Mesenchymal stem cell (in vitro differentiated cells and primary cell): Measurements from ENCODE around the gene VEGFC.

Experiments
- DNase-seq: peaks from one replicate; pipeline ENCODE4 v3.0.0-alpha.2; 2013
- H2AFZ ChIP-seq: one replicate; pipeline ENCODE4 v1.6.1; 2013; ENCODE audit warnings: low read depth, mild to moderate bottlenecking, control low read depth, inconsistent platforms, low read length, moderate library complexity
- H2AK5ac ChIP-seq: 2 replicates; pipeline ENCODE4 v1.6.1; 2013; ENCODE audit warnings: low read length, moderate library complexity, mild to moderate bottlenecking, inconsistent platforms; ENCODE audit not compliant: severe bottlenecking
- H2BK120ac ChIP-seq: one replicate; pipeline ENCODE4 v1.6.1; 2013; ENCODE audit warnings: low read depth, mild to moderate bottlenecking, inconsistent platforms, low read length, moderate library complexity
- H2BK12ac ChIP-seq, 2 experiments: one replicate each; pipeline ENCODE4 v1.6.1; 2013; ENCODE audit warnings: inconsistent platforms in 2 of 2, low read length in 2 of 2, mild to moderate bottlenecking in 2 of 2, moderate library complexity in 2 of 2, control low read depth in 1 of 2
- H2BK15ac ChIP-seq: one replicate; pipeline ENCODE4 v1.6.1; 2013; ENCODE audit warnings: mild to moderate bottlenecking, low read depth, inconsistent platforms; ENCODE audit not compliant: poor library complexity, severe bottlenecking
- H2BK5ac ChIP-seq: 2 replicates; pipeline ENCODE4 v1.6.1; 2013; ENCODE audit warnings: low read depth, mild to moderate bottlenecking, low read length, control low read depth, inconsistent platforms; ENCODE audit not compliant: poor library complexity, severe bottlenecking
- H3K14ac ChIP-seq, 2 experiments: one replicate each; pipeline ENCODE4 v1.6.1; 2013; ENCODE audit warnings: inconsistent platforms in 2 of 2, low read length in 2 of 2, control low read depth in 1 of 2, mild to moderate bottlenecking in 1 of 2, moderate library complexity in 1 of 2
- H3K18ac ChIP-seq, 2 experiments: one replicate each; pipeline ENCODE4 v1.6.1; 2013; ENCODE audit warnings: inconsistent platforms in 2 of 2, low read length in 2 of 2, control low read depth in 1 of 2, low read depth in 1 of 2, mild to moderate bottlenecking in 1 of 2
- H3K23ac ChIP-seq, 2 experiments: one replicate each; pipeline ENCODE4 v1.6.1; 2013; ENCODE audit warnings: inconsistent platforms in 2 of 2, low read length in 2 of 2, mild to moderate bottlenecking in 2 of 2, moderate library complexity in 2 of 2, control low read depth in 1 of 2
- H3K27ac ChIP-seq: 2 replicates; pipeline ENCODE4 v1.5.1; 2013; ENCODE audit warnings: mild to moderate bottlenecking, moderate library complexity, low read length, control low read depth, inconsistent platforms; ENCODE audit not compliant: poor library complexity, severe bottlenecking
- H3K27me3 ChIP-seq, 2 experiments: 2 replicates each; pipeline versions ENCODE4 v1.6.1 to v1.7.0; 2013; ENCODE audit warnings: low read length in 2 of 2, mild to moderate bottlenecking in 2 of 2, moderate library complexity in 2 of 2, control low read depth in 1 of 2, inconsistent platforms in 1 of 2; ENCODE audit not compliant: control insufficient read depth in 1 of 2, insufficient read depth in 1 of 2
- H3K36me3 ChIP-seq, 2 experiments: 2 replicates each; pipeline versions ENCODE4 v1.6.1 to v1.7.0; 2013; ENCODE audit warnings: low read length in 2 of 2, control low read depth in 1 of 2, inconsistent platforms in 1 of 2, low read depth in 1 of 2, mild to moderate bottlenecking in 1 of 2; ENCODE audit not compliant: insufficient read depth in 2 of 2, control insufficient read depth in 1 of 2
- H3K4ac ChIP-seq, 2 experiments: one replicate each; pipeline ENCODE4 v1.6.1; 2013; ENCODE audit warnings: inconsistent platforms in 2 of 2, low read length in 2 of 2, mild to moderate bottlenecking in 2 of 2, moderate library complexity in 2 of 2, control low read depth in 1 of 2, low read depth in 1 of 2
- H3K4me1 ChIP-seq: 2 replicates; pipeline ENCODE4 v1.6.1; 2013; ENCODE audit warnings: low read depth, low read length, control low read depth; ENCODE audit not compliant: control insufficient read depth, insufficient read depth
- H3K4me2 ChIP-seq: 2 replicates; pipeline ENCODE4 v1.6.1; 2013; ENCODE audit warnings: low read length, mild to moderate bottlenecking, inconsistent platforms; ENCODE audit not compliant: poor library complexity, severe bottlenecking
- H3K4me3 ChIP-seq, 2 experiments: 2 replicates each; pipeline versions ENCODE4 v1.5.1 to v1.7.0; 2013; ENCODE audit warnings: low read length in 2 of 2, mild to moderate bottlenecking in 2 of 2, control low read depth in 1 of 2, low read depth in 1 of 2; ENCODE audit not compliant: insufficient read depth in 1 of 2
- H3K79me1 ChIP-seq: replicated peaks from 2 replicates; pipeline ENCODE4 v1.6.1; 2013; ENCODE audit warnings: mild to moderate bottlenecking, control low read depth, low read length, inconsistent platforms; ENCODE audit not compliant: poor library complexity, severe bottlenecking
- H3K9ac ChIP-seq: 2 replicates; pipeline ENCODE4 v1.7.0; 2013; ENCODE audit warnings: mild to moderate bottlenecking, low read length, moderate library complexity
- H3K9me3 ChIP-seq: 2 replicates; pipeline ENCODE4 v1.7.0; 2013; ENCODE audit warnings: mild to moderate bottlenecking, low read length; ENCODE audit not compliant: control insufficient read depth
- H4K8ac ChIP-seq: one replicate; pipeline ENCODE4 v1.6.1; 2013; ENCODE audit warnings: inconsistent platforms, mild to moderate bottlenecking, low read length, moderate library complexity
- H4K91ac ChIP-seq: one replicate; pipeline ENCODE4 v1.6.1; 2013; ENCODE audit warnings: mild to moderate bottlenecking, low read length, inconsistent platforms
- WGBS: methylation state at CpG from one replicate; pipeline ENCODE4 v1.1.7; 2013; ENCODE audit warnings: mixed read lengths; 5-methylcytosine and 5-hydroxymethylcytosine counted together

VEGFC gene

GRCh38 chr4:176641237-176641636 is 151.5 kb downstream of the VEGFC start:
- Histone ChIP-seq H3K14ac (no peak overlapping the region), H3K79me1 (no peaks in the 10 kb centered on the region), H3K27me3 (no peaks in the 10 kb centered on the region), H3K4me2 (no peak overlapping the region), H2BK12ac (no peak overlapping the region), H3K9me3 (no peaks in the 10 kb centered on the region), H2AK5ac (no peak overlapping the region), H2BK5ac (no peak overlapping the region), H3K27ac (no peak overlapping the region), H3K4ac (no peak overlapping the region), H3K9ac (no peak overlapping the region), H3K18ac (no peak overlapping the region), H4K91ac (no peak overlapping the region), H3K4me3 (no peak overlapping the region), H3K36me3 (no peaks in the 10 kb centered on the region), H4K8ac (no peak overlapping the region), H2BK120ac (no peak overlapping the region), H3K4me1 (no peaks in the 10 kb centered on the region), H2BK15ac (no peak overlapping the region), H2AFZ (no peak overlapping the region), H3K23ac (no peak overlapping the region)
- no peak for DNase-seq
- 93% methylated on average over 2 of the region's 3 CpGs for whole genome bisulfite sequencing

- Histone ChIP-seq H3K4ac (peak overlapping the region in 1 of 2 experiments; percentile 38), H3K4me2 (no peak overlapping the region)
- 78% methylated on average over 2 of the region's 2 CpGs for WGBS
Observed at GRCh38 chr4:176638992-176639391, 153.7 kb downstream of the VEGFC start.

GRCh38 chr4:176636292-176636691 is 156.4 kb downstream of the VEGFC start:
- Histone ChIP-seq H3K27ac (no peak overlapping the region), H3K4me2 (no peak overlapping the region), H2BK120ac (no peak overlapping the region), H3K4me3 (no peak overlapping the region), H2BK5ac (no peak overlapping the region), H4K91ac (no peak overlapping the region), H3K18ac (no peak overlapping the region), H4K8ac (no peak overlapping the region), H3K23ac (no peak overlapping the region), H3K79me1 (no peaks in the 10 kb centered on the region), H2BK12ac (no peak overlapping the region), H2AK5ac (no peak overlapping the region), H2AFZ (no peak overlapping the region), H3K27me3 (no peaks in the 10 kb centered on the region), H3K9ac (no peak overlapping the region), H3K4ac (no peak overlapping the region), H3K9me3 (no peaks in the 10 kb centered on the region), H3K4me1 (no peaks in the 10 kb centered on the region), H3K14ac (no peak overlapping the region), H2BK15ac (no peak overlapping the region), H3K36me3 (no peaks in the 10 kb centered on the region)
- DNase-seq: no peak
- WGBS: 91% methylated on average over 1 of the region's 1 CpG

More at GRCh38 chr4:176638992-176639391, 153.7 kb downstream of the VEGFC start:
- Histone ChIP-seq H3K23ac (no peak overlapping the region), H3K14ac (no peak overlapping the region), H3K9me3 (no peaks in the 10 kb centered on the region), H3K27ac (no peak overlapping the region), H3K18ac (no peak overlapping the region), H3K27me3 (no peaks in the 10 kb centered on the region), H2AFZ (no peak overlapping the region), H3K36me3 (no peaks in the 10 kb centered on the region), H2BK5ac (no peak overlapping the region), H2BK120ac (no peak overlapping the region), H3K4me3 (no peak overlapping the region), H2BK15ac (no peak overlapping the region), H3K79me1 (no peaks in the 10 kb centered on the region), H3K9ac (no peak overlapping the region), H2BK12ac (no peak overlapping the region), H4K91ac (no peak overlapping the region), H2AK5ac (no peak overlapping the region), H3K4me1 (no peaks in the 10 kb centered on the region), H4K8ac (no peak overlapping the region)
- DNase-seq: peak; percentile 18

GRCh38 chr4:176635372-176636261 is 157.1 kb downstream of the VEGFC start:
- Histone ChIP-seq H3K18ac (no peak overlapping the region), H2BK15ac (no peak overlapping the region), H3K9ac (no peak overlapping the region), H4K8ac (no peak overlapping the region), H2BK5ac (no peak overlapping the region), H3K4me3 (no peak overlapping the region), H3K27ac (no peak overlapping the region), H3K4me2 (no peak overlapping the region), H3K9me3 (no peaks in the 10 kb centered on the region), H3K4me1 (no peaks in the 10 kb centered on the region), H3K14ac (no peak overlapping the region), H2BK120ac (no peak overlapping the region), H2AFZ (no peak overlapping the region), H2BK12ac (no peak overlapping the region), H4K91ac (no peak overlapping the region), H3K27me3 (no peaks in the 10 kb centered on the region), H2AK5ac (no peak overlapping the region), H3K79me1 (no peaks in the 10 kb centered on the region), H3K36me3 (no peaks in the 10 kb centered on the region), H3K23ac (no peak overlapping the region), H3K4ac (no peak overlapping the region)
- peak; percentile 89 for DNase-seq
- 13% methylated on average over 7 of the region's 8 CpGs for WGBS
